Renal pelvis (tissue), 4 donors: ENCODE results near the gene ZBED2. TPM values are rescaled to one million over a fixed set of nuclear protein-coding genes. Genes with fewer than 3 reads are reported as not detected.

Experiments
- DNase-seq: peaks from one replicate; pipeline ENCODE4 v3.0.0-alpha.2; 2013
- polyA plus RNA-seq, 3 donors: library from polyadenylated mRNA; unstranded; fragments of 120-200 nt; gene quantifications; one replicate each; pipeline ENCODE4 v1.2.1, GENCODE V29; 2013; ENCODE audit not compliant: insufficient read length in 3 of 3

The ZBED2 gene
- polyA plus RNA-seq, 3 donors: 0.16 to 0.42 (median 0.26) TPM

GRCh38 chr3:111604119-111604518 lies 9.0 kb upstream of the ZBED2 start:
- DNase-seq: no peak

DNA sequence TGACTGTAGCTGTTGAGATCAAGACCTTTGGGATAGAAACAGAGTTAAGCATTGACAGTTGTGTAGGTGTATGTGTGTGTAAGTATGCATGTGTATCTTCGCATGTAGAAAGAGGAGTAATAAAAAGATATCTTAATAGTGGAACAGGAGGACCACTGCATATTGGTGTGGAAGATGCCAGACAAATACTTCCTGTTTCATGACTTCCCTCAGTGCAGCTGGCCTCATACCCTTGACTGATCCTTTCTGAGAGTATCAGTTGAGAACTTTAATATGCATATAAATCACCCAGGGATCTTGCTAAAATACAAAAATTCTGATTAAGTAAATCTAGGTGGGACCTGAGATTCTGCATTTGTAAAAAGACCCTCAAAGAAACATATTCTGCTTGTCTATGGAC lies 8.5 kb upstream of the ZBED2 start:
- DNase-seq: no peak

GRCh38 chr3:111601810-111602209 lies 6.7 kb upstream of the ZBED2 start:
- no peak for DNase-seq

DNA sequence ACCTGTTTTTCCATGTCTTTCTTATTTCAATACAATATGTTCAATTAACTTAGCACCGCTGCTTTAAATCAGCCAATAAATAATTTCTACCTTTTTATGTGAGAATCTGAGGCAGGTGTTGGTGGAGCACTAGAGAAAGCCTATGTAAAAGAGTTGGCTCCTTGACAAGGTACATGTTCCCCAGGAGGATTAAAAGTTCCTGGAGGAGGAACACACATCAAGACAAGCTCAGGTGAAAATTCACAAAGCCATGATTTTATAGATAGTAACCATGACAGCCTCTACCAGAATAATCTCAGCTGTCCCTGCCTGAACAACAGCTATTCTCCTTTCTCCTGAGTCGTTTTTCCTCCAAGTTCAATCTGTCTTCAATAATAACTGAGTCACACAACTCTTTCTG lies 3.4 kb upstream of the ZBED2 start:
- no peak for DNase-seq

- DNase-seq: no peak
Measured at GRCh38 chr3:111598139-111598538, 3.0 kb upstream of the ZBED2 start.

DNA sequence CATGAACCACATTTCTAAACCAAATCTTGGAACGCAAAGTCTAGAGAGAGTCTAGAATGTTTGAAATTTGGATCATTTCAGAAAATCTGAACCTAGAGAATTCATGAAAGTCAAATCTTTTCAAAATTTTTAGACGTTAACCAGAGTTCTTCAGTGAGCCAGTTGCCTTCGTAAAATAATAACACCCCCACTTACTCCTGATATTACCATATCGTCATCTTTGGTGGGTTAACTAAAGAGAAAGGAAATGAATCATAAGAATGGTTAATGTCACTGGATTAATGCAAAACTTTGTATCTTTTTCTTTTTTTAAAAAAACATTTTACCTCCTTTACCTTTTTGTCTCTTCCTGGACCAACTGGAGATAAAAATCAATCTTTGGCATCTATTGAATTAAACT lies 1.2 kb upstream of the ZBED2 start:
- DNase-seq: no peak

DNA sequence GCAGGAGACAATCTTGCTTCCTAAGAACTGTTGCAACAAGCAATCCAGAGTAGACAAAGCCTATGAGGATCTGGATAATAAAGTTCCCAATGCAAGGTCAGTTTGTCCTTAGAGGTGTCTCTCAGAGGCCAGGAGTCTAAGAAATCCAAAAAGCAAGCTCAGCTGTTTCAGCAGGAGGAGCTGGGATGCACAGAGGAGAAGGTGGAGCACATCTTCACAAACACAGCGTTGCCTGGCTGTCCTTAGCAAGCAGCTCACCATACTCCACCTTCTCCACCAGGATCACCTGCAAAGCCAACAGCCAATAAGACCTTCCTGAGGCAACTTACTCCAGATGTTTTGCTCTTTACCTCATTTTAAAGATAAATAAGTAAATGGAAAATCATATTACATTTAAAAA lies 365 bp downstream of the ZBED2 start:
- no peak for DNase-seq

DNA sequence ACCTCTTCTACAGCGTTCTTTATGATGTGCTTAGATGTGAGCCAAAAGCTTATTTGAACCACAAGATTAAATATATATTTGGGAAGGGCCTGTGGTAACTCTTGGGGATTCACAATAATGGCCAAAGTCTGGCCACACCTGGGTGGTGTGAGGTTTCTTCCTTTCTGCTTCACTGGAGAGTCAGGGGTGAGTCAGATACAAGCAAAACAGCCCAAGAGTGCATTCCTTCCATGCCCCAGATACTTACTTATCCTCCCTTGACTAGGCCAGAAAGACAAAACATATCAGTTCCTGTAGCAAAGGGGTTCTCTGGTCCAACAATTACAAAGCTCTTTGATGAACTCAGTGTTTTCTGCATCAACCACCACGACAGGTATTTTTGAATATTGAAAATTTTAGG lies 941 bp downstream of the ZBED2 start:
- DNase-seq: no peak

DNA sequence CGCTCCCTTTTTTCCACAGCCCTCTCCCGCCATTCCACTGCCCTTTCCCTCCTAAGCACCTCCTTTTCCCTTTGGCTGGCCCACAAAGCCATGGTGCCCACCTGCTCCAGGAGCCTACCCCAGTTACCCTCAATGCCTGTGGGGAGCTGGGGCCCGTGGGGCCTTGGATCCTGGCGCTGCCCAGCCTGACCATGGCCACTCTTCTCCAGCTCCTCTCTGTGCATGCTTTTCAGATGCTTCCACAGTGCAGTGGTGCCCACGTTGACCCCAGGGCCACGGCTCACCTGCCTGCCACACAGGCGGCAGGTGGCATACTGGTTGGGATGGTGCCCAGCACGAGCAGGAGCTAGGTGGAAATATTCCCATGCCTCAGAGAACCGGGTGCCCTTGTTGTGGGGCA lies 1.5 kb downstream of the ZBED2 start:
- no peak for DNase-seq

DNA sequence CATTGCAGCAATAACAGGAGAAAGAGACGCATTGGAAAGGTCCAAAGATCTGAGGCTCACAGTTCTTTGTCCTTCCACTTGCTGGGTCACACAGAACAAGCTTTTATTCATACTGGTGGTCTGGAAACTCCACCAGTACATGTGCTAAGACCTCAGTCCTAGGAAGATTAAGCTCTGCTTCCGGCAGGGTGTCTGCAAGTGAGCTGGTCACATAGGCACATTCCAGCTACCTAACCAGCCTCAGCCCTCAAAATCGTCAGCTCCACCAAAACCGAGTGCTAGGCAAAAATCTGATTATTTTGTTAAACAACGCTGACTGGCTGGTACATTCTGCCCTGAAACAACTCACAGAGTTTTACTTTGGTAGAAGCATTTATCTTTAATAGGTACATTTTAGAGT lies 2.2 kb downstream of the ZBED2 start:
- no peak for DNase-seq

DNA sequence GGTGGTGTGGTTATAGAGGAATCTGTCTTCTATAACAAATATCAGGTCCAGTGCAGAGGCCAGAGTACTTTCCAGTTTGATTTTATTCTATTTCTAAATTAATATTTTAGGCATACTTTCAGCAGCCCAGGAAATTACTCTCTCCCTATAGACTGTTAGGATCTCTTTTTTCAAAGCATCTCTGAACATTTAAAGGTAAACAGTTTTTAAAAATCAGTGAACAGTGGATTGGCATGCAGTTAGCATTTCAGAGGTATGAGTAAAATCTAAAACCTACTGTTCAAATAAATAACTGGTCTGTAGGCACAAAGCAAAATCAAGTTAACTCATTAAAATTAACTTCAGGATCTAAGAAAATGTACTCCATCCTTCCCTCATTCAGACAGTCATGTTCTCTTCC lies 3.0 kb downstream of the ZBED2 start:
- DNase-seq: no peak

GRCh38 chr3:111591555-111591954 lies 3.6 kb downstream of the ZBED2 start:
- DNase-seq: no peak

DNA sequence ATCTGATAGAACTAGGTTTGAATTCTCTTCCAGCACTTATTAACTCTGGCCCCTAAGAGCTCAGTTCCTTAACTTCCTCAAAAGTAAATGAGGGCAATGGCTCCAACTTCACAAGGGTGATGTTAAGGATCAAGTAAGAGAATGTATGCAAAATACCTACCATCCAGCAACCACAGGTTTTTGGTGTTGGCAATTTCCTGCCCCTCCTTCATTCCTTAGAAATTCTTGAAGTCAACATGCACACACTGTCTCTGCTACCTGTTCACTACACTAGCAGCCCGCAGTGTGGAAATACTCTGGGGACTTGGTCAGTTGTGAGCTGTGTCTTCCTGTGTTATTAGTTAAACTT lies 5.0 kb downstream of the ZBED2 start:
- no peak for DNase-seq

DNA sequence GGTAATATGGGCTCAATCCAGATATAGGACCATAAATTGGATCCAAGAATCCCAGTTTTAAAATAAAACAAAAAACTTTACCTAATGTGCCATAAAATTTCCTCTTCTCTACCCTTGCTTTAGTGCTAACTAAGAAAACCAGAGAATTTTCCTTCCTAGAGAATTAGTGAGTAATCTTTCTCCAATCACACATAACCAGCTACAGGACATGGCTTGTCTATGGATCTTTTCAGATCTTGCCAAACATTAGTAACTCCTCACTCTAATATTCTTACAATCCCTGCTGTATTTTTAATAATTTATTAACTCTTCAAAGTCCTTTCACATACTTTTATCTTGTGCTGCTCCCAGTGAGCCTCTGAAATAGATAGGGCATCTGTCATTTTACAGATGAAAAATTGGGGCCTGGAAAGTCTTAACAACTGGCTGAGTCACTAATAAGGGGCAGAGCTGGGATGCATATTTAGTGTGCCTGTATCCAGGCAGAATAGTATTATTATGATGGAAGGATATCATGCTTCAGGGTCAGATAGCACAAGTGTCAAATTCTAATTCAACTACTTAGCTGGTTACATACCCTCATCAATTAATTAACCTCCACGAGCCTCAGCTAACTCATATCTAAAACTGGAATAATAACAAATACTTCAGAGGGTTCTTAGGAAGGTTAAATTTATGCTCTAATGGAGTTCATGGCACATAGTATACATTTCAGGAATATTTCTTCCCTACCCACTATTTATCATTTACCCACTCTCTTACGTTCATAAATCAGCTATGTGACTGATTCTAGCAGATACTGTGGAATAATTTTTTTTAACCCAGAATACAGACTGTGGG lies 5.6 kb downstream of the ZBED2 start:
- DNase-seq: no peak

DNA sequence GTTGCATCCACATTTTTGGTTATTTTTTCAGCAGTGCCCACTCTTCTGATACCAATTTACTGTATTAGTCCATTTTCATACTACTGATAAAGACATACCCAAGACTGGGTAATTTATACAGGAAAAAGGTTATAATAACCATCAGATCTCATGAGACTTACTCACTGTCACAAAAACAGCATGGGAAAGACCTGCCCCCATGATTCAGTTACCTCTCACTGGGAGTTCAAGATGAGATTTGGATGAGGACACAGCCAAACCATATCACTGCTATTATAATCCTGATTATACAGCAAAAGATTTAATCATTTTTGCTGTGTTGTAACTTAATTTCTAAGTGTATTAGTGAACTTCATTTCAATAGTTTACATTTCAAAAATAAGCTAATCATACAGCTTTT lies 6.6 kb downstream of the ZBED2 start:
- DNase-seq: no peak

GRCh38 chr3:111585217-111585616 lies 9.9 kb downstream of the ZBED2 start:
- peak; percentile 34 for DNase-seq

- DNase-seq: no peak
Measured at GRCh38 chr3:111584744-111585143, 10.4 kb downstream of the ZBED2 start.

GRCh38 chr3:111582120-111582474 lies 13.0 kb downstream of the ZBED2 start:
- no peak for DNase-seq

- no peak for DNase-seq
Measured at GRCh38 chr3:111581403-111582119, 13.6 kb downstream of the ZBED2 start.

DNA sequence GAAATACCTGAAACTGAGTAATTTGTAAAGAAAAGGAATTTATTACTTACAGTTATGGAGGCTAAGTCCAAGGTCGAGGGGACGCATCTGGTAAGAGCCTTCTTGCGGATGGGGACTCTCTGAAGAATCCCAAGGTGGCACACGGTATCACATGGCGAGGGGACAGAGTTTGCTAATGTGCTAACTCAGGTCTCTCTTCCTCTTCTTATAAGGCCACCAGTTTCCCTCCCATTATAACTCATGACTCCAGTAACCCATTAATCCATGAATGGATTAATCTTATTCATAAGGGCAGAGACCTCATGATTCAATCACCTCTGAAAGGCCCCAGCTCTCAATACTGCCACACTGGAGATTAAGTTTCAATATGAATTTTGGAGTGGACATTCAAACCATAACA lies 15.7 kb downstream of the ZBED2 start:
- DNase-seq: no peak

GRCh38 chr3:111578867-111579266 lies 16.3 kb downstream of the ZBED2 start:
- DNase-seq: no peak

DNA sequence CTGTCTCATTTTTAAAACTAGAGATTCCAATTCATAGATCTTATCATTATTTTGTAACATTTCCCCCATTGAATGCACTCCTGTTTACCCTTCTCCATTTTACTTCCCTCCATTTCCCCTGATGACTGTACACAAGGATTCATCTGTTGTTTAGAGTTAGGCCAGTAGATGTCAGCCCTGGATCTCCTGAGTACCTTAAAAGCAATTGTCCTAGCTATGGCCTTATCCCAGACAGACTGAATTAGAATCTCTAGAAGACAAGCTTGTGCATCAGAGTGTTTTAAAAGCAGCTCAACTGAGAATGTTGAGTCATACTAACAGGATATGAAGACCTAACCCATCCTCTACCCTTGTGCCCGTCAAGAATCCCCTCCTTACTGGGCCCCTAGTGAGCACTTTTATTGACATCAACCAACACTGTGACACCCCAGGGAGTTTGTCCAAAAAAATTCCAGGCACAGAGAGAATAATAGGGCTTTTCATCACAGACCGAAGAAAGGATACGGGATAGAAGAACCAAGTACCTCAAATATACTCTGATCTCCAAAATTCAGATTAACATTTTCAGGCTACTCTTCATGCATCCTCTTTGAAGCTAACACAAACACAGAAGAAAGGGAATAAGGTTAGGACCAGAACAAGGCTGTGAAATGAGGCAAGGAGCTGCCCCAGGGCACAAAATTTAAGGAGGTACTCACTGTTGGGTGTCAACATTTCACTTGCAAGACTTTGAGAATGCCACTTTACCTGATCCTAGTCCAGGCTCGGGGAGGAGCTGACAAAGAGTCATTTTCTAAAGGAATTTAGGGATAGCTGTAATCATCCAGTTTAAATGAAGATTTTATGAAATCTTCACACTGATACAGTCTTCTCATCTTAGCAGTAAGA lies 17.1 kb downstream of the ZBED2 start:
- DNase-seq: peak; percentile 16

DNA sequence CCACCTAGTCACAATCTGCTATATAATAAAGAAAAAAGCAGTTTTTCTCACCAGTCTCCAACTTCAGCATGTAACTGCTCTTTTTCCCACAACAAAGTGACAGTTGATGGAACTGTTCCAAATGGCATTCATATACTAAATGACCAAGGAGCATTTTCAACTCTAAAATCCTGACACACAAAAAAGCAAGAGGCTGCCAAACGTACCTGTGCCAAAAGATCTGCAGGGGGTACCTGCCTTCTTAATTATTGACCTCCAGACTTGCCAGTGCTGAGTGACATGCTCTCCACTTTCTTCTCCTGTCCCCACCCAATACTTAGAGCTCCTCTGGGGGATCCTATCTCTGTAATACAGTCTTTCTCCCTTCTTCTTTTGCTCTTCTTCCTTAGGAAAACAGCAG lies 18.0 kb downstream of the ZBED2 start:
- DNase-seq: no peak
